Transverse colon (tissue), 4 donors: ENCODE data around the gene FARP1. TPM values are rescaled to one million over a fixed set of nuclear protein-coding genes. Genes with fewer than 3 reads are reported as not detected.

Experiments
- DNase-seq: peaks from one replicate; pipeline ENCODE4 v3.0.0-alpha.2; 2019
- H3K27ac ChIP-seq, 4 donors: fragments of 200-600 bp; sonication (generic); 2 replicates each; pipeline ENCODE4 v1.5.1; 2016 to 2018; ENCODE audit warnings: inconsistent platforms in 4 of 4
- H3K27me3 ChIP-seq: fragments of 200-600 bp; sonication (generic); 2 replicates; pipeline ENCODE4 v1.5.1; 2017; ENCODE audit warnings: inconsistent platforms
- H3K36me3 ChIP-seq, 4 donors: fragments of 200-600 bp; sonication (generic); 2 replicates each; pipeline ENCODE4 v1.5.1; 2017 to 2019; ENCODE audit warnings: inconsistent platforms in 4 of 4
- H3K4me1 ChIP-seq, 4 donors: fragments of 200-600 bp; sonication (generic); 2 replicates each; pipeline ENCODE4 v1.5.1; 2017 to 2020; ENCODE audit warnings: inconsistent platforms in 4 of 4
- H3K4me3 ChIP-seq, 4 donors: fragments of 200-600 bp; sonication (generic); 1 replicate in 1 of 4; 2 replicates in 3 of 4; pipeline versions ENCODE4 v1.5.1 to v1.6.1; 2017 to 2019; ENCODE audit warnings: inconsistent platforms in 4 of 4
- H3K9me3 ChIP-seq, 2 donors: fragments of 200-600 bp; sonication (generic); 2 replicates each; pipeline ENCODE4 v1.5.1; 2017 to 2019; ENCODE audit warnings: inconsistent platforms in 2 of 2
- CTCF ChIP-seq, 5 experiments: fragments of 200-600 bp in 3 of 5; fragments of 450-650 bp in 2 of 5; sonication (generic) in 3 of 5; IDR thresholded peaks; 1 replicate in 2 of 5; 2 replicates in 3 of 5; pipeline ENCODE4 v1.5.1; 2016 to 2017; ENCODE audit warnings: antibody characterized with exemption in 5 of 5, inconsistent platforms in 3 of 5, mild to moderate bottlenecking in 2 of 5, moderate library complexity in 1 of 5
- EP300 ChIP-seq: sonication (generic); formaldehyde crosslinking; IDR thresholded peaks from one replicate; pipeline ENCODE4 v1.6.1; 2017; ENCODE audit warnings: antibody characterized with exemption, low read depth
- POLR2A ChIP-seq: fragments of 450-650 bp; IDR thresholded peaks from one replicate; pipeline ENCODE4 v1.6.1; 2016; ENCODE audit warnings: antibody characterized with exemption, mild to moderate bottlenecking, moderate library complexity
- POLR2AphosphoS5 ChIP-seq, 3 donors: sonication (generic); formaldehyde crosslinking; IDR thresholded peaks; one replicate each; pipeline ENCODE4 v1.6.1; 2016; ENCODE audit warnings: antibody characterized with exemption in 3 of 3
- whole genome bisulfite sequencing, 2 donors: methylation state at CpG; one replicate each; pipeline ENCODE4 v1.1.5; 2018; ENCODE audit warnings: low coverage in 1 of 2; 5-methylcytosine and 5-hydroxymethylcytosine counted together
- in situ Hi-C, 4 donors: fragments of 200-750 bp; cut with MboI; loops; one replicate each; pipeline versions ENCODE4 v1.15.0 to v1.15.1; 2017; ENCODE audit warnings: low sequenced_read_pairs in 3 of 4, low pct_ligation_motif_present in 1 of 4, low pct_unique_long_range_greater_than_20kb in 1 of 4
- intact Hi-C: fragments of 100-400 bp; cut with DNase I; formaldehyde crosslinking; loops from one replicate; pipeline ENCODE4 v1.15.1; 2023; ENCODE audit warnings: low total_unique reads
- total RNA-seq, 4 donors: library from RNA; depleted of rRNA; stranded (reverse); fragments of >200 nt; gene quantifications; one replicate each; pipeline ENCODE4 v1.1.0, GENCODE V29; 2016

FARP1 gene
- total RNA-seq, 4 donors from 2014 or later, result 32.8 to 41.8 (median 38.3) TPM

- in situ Hi-C loops (no loop called here), intact Hi-C loops (no loop called here)
- Histone ChIP-seq H3K36me3 (no peaks in the 10 kb centered on the region), H3K4me1 (peaks cover 12 to 40% (median 29%) of the 10 kb centered on the region in 4 donors), H3K27ac (peak overlapping the region in 1 of 4 donors; percentile 60), H3K27me3 (no peaks in the 10 kb centered on the region), H3K9me3 (no peaks in the 10 kb centered on the region), H3K4me3 (no peak overlapping the region)
- 66% methylated on average over 2 to 3 of the region's 3 CpGs for WGBS, 2 donors
- no peak for DNase-seq
- no peak for TF ChIP-seq CTCF (IDR thresholded peaks at IDR 0.05)
- TF ChIP-seq EP300, result no peak
Observed at GRCh38 chr13:98175823-98176222, 32.9 kb downstream of the FARP1 start.

- intact Hi-C loops (no loop called here), in situ Hi-C loops (no loop called here)
- H3K4me1 ChIP-seq, result peaks cover 12 to 34% (median 22%) of the 10 kb centered on the region in 4 donors
- no peaks in the 10 kb centered on the region for H3K9me3 ChIP-seq
- H3K36me3 ChIP-seq, result no peaks in the 10 kb centered on the region
- no peak within 1 kb of the TSS for H3K27ac ChIP-seq
- TF ChIP-seq EP300 (no peak), POLR2AphosphoS5 (IDR thresholded peaks at IDR 0.05) (no peak), POLR2A (no peak), CTCF (IDR thresholded peaks at IDR 0.05) (no peak)
- DNase-seq, result no peak
- H3K27me3 ChIP-seq, result no peaks in the 10 kb centered on the region
- 94 to 100% methylated on average over 5 to 56 of the region's 58 CpGs for WGBS, 2 donors
- H3K4me3 ChIP-seq, result no peak within 1 kb of the TSS
Observed at GRCh38 chr13:98176777-98177608, 34.1 kb downstream of the FARP1 start, which contains the start of gene RNF113B. Gene RNF113B (minus strand): TSS chr13:98177269. CDS start chr13:98177236, 33 bp downstream.

- H3K27me3 ChIP-seq, result no peaks in the 10 kb centered on the region
- TF ChIP-seq POLR2A, result no peak
- TF ChIP-seq CTCF (IDR thresholded peaks at IDR 0.05), result no peak
- no peak for TF ChIP-seq POLR2AphosphoS5 (IDR thresholded peaks at IDR 0.05)
- TF ChIP-seq EP300, result no peak
- H3K27ac ChIP-seq, result no peak overlapping the region
- in situ Hi-C loops (no loop called here), intact Hi-C loops (no loop called here)
- WGBS, 2 donors, result 50 to 70% methylated on average over 1 to 3 of the region's 3 CpGs
- H3K9me3 ChIP-seq, result no peaks in the 10 kb centered on the region
- H3K4me3 ChIP-seq, result no peak overlapping the region
- H3K4me1 ChIP-seq, result peaks cover 0 to 3% (median 0%) of the 10 kb centered on the region in 4 donors
- DNase-seq, result no peak
- H3K36me3 ChIP-seq, result no peaks in the 10 kb centered on the region
Observed at GRCh38 chr13:98180092-98180491, 37.2 kb downstream of the FARP1 start.

- intact Hi-C loops, result no loop called here
- no peaks in the 10 kb centered on the region for H3K9me3 ChIP-seq
- 69 to 86% methylated on average over 3 to 7 of the region's 7 CpGs for WGBS, 2 donors
- H3K27me3 ChIP-seq, result no peaks in the 10 kb centered on the region
- no peak overlapping the region for H3K27ac ChIP-seq
- no peaks in the 10 kb centered on the region for H3K36me3 ChIP-seq
- no peak for DNase-seq
- no peaks in the 10 kb centered on the region for H3K4me1 ChIP-seq
- no peak overlapping the region for H3K4me3 ChIP-seq
- TF ChIP-seq CTCF (IDR thresholded peaks at IDR 0.05) (no peak), POLR2AphosphoS5 (IDR thresholded peaks at IDR 0.05) (no peak), POLR2A (no peak), EP300 (no peak)
- in situ Hi-C loops, result no loop called here
Observed at GRCh38 chr13:98181111-98181815, 38.4 kb downstream of the FARP1 start.
